Gastrocnemius medialis (tissue), 4 donors: ENCODE data around the gene AMBRA1.

Experiments
- CTCF ChIP-seq, 5 experiments: fragments of 450-650 bp in 3 of 5; fragments of 200-600 bp in 2 of 5; sonication (generic) in 2 of 5; IDR thresholded peaks in 4 of 5; conservative IDR thresholded peaks in 1 of 5; 1 replicate in 4 of 5; 2 replicates in 1 of 5; pipeline ENCODE4 v1.5.1; 2016 to 2019; ENCODE audit warnings: antibody characterized with exemption in 5 of 5, mild to moderate bottlenecking in 3 of 5, moderate library complexity in 3 of 5
- POLR2A ChIP-seq, 2 donors: fragments of 450-650 bp; IDR thresholded peaks; one replicate each; pipeline ENCODE4 v1.6.1; 2017; ENCODE audit warnings: antibody characterized with exemption in 2 of 2, mild to moderate bottlenecking in 2 of 2, moderate library complexity in 2 of 2

DNA sequence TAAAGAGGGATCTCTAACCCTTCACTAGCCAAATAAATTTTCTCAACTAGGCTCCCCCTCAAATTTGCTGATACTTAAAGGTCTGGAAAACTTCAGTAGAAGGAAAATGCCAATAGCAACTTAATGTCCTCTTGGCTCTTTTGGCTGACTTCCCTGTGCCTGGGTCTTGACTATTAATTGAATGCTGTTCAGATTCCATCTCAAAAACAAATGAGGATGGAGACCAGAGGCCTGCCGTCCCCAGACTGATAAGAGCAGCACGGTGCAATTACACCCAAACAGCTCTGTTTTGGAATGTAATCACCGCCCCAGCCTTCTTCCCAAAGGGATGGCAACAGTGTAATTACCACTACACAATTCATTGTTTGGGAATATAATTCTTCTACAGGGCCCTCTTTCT is 112.9 kb downstream of the AMBRA1 start:
- TF ChIP-seq CTCF (IDR thresholded peaks at IDR 0.05 in 4 of 5, conservative IDR thresholded peaks at IDR 0.05 in 1 of 5) (no peak), POLR2A (IDR thresholded peaks at IDR 0.05) (no peak)
